Measurements from ENCODE around the gene MAP3K5. TPM values are rescaled to one million over a fixed set of nuclear protein-coding genes. Genes with fewer than 3 reads are reported as not detected.

The MAP3K5 gene
- total RNA-seq, 1 experiment from 2014 or later: 15.8 TPM

GRCh38 chr6:136614350-136614749, 177.9 kb downstream of the MAP3K5 start:
- Mint-ChIP-seq H3K9me3 (ENCODE audit: low read depth, unreplicated experiment) (no peaks in the 10 kb centered on the region), H3K27me3 (ENCODE audit: unreplicated experiment) (no peaks in the 10 kb centered on the region), H3K36me3 (ENCODE audit: insufficient read depth, unreplicated experiment) (peaks cover 11% of the 10 kb centered on the region), H3K4me3 (ENCODE audit: low read depth, unreplicated experiment) (no peak overlapping the region), H3K27ac (ENCODE audit: unreplicated experiment) (no peak overlapping the region), H3K4me1 (ENCODE audit: low read depth, unreplicated experiment) (peaks cover 26% of the 10 kb centered on the region)
- CTCF ChIA-PET: interaction anchor here (1.2 kb wide), 1 partner anchor 26 kb away, joined by 3 read pairs; no protein-coding TSS in a partner anchor
- no peak for DNase-seq
- TF ChIP-seq, protein P1, sequence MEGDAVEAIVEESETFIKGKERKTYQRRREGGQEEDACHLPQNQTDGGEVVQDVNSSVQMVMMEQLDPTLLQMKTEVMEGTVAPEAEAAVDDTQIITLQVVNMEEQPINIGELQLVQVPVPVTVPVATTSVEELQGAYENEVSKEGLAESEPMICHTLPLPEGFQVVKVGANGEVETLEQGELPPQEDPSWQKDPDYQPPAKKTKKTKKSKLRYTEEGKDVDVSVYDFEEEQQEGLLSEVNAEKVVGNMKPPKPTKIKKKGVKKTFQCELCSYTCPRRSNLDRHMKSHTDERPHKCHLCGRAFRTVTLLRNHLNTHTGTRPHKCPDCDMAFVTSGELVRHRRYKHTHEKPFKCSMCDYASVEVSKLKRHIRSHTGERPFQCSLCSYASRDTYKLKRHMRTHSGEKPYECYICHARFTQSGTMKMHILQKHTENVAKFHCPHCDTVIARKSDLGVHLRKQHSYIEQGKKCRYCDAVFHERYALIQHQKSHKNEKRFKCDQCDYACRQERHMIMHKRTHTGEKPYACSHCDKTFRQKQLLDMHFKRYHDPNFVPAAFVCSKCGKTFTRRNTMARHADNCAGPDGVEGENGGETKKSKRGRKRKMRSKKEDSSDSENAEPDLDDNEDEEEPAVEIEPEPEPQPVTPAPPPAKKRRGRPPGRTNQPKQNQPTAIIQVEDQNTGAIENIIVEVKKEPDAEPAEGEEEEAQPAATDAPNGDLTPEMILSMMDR (IDR thresholded peaks at IDR 0.05; ENCODE audit: unreplicated experiment): no peak
- intact Hi-C loops (cut with micrococcal nuclease; ENCODE audit: unreplicated experiment): no loop called here
- no TSS peak for BruUV-seq (replicated peaks)

- peak; percentile 9 for DNase-seq
- Mint-ChIP-seq H3K27me3 (ENCODE audit: unreplicated experiment) (no peaks in the 10 kb centered on the region), H3K9me3 (ENCODE audit: low read depth, unreplicated experiment) (no peaks in the 10 kb centered on the region), H3K4me1 (ENCODE audit: low read depth, unreplicated experiment) (peaks cover 33% of the 10 kb centered on the region), H3K36me3 (ENCODE audit: insufficient read depth, unreplicated experiment) (peaks cover 11% of the 10 kb centered on the region), H3K27ac (ENCODE audit: unreplicated experiment) (peak overlapping the region; percentile 5), H3K4me3 (ENCODE audit: low read depth, unreplicated experiment) (no peak overlapping the region)
- intact Hi-C loops (cut with micrococcal nuclease; ENCODE audit: unreplicated experiment): no loop called here
- CTCF ChIA-PET: interaction anchor here (1.2 to 1.6 kb wide), 2 partner anchors 19 to 27 kb away, joined by 3 to 4 read pairs; no protein-coding TSS in a partner anchor
- no TSS peak for BruUV-seq (replicated peaks)
- TF ChIP-seq, protein P1 (IDR thresholded peaks at IDR 0.05; ENCODE audit: unreplicated experiment): no peak
Observed at GRCh38 chr6:136613477-136613876, 178.8 kb downstream of the MAP3K5 start.

- TF ChIP-seq, protein P1 (IDR thresholded peaks at IDR 0.05; ENCODE audit: unreplicated experiment): no peak
- CTCF ChIA-PET: interaction anchor here (1.2 to 1.6 kb wide), 2 partner anchors 19 to 28 kb away, joined by 3 to 4 read pairs; no protein-coding TSS in a partner anchor
- intact Hi-C loops (cut with micrococcal nuclease; ENCODE audit: unreplicated experiment): no loop called here
- no peak for DNase-seq
- Mint-ChIP-seq H3K9me3 (ENCODE audit: low read depth, unreplicated experiment) (no peaks in the 10 kb centered on the region), H3K27ac (ENCODE audit: unreplicated experiment) (peak overlapping the region; percentile 5), H3K36me3 (ENCODE audit: insufficient read depth, unreplicated experiment) (peaks cover 18% of the 10 kb centered on the region), H3K4me3 (ENCODE audit: low read depth, unreplicated experiment) (no peak overlapping the region), H3K27me3 (ENCODE audit: unreplicated experiment) (no peaks in the 10 kb centered on the region), H3K4me1 (ENCODE audit: low read depth, unreplicated experiment) (peaks cover 39% of the 10 kb centered on the region)
- no TSS peak for BruUV-seq (replicated peaks)
Observed at GRCh38 chr6:136612666-136613389, 179.4 kb downstream of the MAP3K5 start.

DNA sequence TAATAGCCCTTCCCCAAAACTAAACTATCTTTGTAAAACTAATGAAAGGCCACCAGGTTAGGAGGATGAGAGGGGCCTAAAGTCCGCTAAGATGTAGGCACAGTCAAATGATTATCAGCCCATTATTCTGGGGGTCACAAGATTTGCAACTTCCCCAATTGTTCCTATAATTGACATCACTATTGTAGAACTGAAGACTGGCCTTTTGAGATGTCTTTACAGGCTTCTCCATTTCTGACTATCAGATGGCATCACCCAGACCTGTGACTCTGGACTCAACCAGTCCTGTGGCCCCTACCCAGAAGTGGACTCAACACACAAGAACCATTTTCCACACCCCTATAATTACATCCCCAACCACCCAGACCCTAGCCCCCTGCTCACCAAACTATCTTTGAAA, 180.5 kb downstream of the MAP3K5 start:
- TF ChIP-seq, protein P1 (IDR thresholded peaks at IDR 0.05; ENCODE audit: unreplicated experiment): no peak
- DNase-seq: no peak
- no peaks in the 10 kb centered on the region for H3K9me3 Mint-ChIP-seq (ENCODE audit: low read depth, unreplicated experiment)
- no peaks in the 10 kb centered on the region for H3K27me3 Mint-ChIP-seq (ENCODE audit: unreplicated experiment)
- intact Hi-C loops (cut with micrococcal nuclease; ENCODE audit: unreplicated experiment): no loop called here
- peaks cover 50% of the 10 kb centered on the region for H3K4me1 Mint-ChIP-seq (ENCODE audit: low read depth, unreplicated experiment)
- H3K27ac Mint-ChIP-seq (ENCODE audit: unreplicated experiment): no peak overlapping the region
- CTCF ChIA-PET: interaction anchor here (1.6 kb wide), 1 partner anchor 18 kb away, joined by 4 read pairs; no protein-coding TSS in a partner anchor
- H3K36me3 Mint-ChIP-seq (ENCODE audit: insufficient read depth, unreplicated experiment): peaks cover 24% of the 10 kb centered on the region
- BruUV-seq (replicated peaks): no TSS peak
- H3K4me3 Mint-ChIP-seq (ENCODE audit: low read depth, unreplicated experiment): no peak overlapping the region
